Fibroblast of pulmonary artery (primary cell): ENCODE results near the gene SKP1.
A peak's percentile ranks its signal among the peaks of the same experiment; 100 is the strongest.

Source experiments
- DNase-seq: peaks from one replicate; pipeline ENCODE4 v3.0.0-alpha.2; 2010; ENCODE audit warnings: low read depth
- H3K4me3 ChIP-seq: replicated peaks from 2 replicates; pipeline ENCODE4 v1.5.1; 2011; ENCODE audit warnings: low read depth, mild to moderate bottlenecking, control low read depth, low read length, moderate library complexity
- CTCF ChIP-seq: IDR thresholded peaks from 2 replicates; pipeline ENCODE4 v1.5.1; 2011; ENCODE audit warnings: mild to moderate bottlenecking, control low read depth, low read length, inconsistent platforms; ENCODE audit errors: missing control alignments

SKP1 gene

DNA sequence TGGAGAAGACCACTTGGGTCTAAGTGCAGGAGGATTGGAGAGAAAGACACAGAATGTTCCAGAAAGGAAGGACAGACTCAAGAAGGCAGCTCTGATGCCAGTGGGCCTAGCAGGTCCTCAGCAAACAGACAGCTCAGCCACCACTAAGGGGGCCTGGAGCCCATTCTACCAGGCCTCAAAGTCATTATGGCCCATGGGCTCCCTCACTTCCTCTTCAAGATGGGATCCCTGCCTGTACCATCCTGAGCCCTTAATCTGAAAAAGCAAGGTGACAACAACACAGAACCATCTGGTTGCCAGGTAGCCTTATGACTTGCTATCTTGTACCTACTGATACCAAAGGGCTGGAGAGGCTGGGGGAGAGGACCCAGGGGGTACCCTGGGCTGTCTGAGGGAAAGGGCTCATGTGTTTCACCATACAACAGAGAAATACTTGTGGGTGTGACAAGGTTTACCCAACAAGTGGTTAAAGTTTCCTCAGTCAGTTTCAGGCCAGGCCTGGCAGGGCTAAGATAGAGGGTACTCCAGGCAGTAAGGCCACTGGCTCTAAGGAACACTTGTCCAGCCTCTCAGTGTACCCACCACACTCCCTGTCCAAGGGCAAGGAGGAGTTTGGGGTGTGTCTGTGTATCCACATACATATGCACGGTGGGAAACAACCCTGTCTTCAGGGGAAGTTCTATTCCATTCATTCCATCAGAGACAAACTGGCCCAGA, 31.6 kb downstream of the SKP1 start:
- H3K4me3 ChIP-seq, result no peak overlapping the region
- DNase-seq, result no peak
- TF ChIP-seq CTCF, result no peak

DNA sequence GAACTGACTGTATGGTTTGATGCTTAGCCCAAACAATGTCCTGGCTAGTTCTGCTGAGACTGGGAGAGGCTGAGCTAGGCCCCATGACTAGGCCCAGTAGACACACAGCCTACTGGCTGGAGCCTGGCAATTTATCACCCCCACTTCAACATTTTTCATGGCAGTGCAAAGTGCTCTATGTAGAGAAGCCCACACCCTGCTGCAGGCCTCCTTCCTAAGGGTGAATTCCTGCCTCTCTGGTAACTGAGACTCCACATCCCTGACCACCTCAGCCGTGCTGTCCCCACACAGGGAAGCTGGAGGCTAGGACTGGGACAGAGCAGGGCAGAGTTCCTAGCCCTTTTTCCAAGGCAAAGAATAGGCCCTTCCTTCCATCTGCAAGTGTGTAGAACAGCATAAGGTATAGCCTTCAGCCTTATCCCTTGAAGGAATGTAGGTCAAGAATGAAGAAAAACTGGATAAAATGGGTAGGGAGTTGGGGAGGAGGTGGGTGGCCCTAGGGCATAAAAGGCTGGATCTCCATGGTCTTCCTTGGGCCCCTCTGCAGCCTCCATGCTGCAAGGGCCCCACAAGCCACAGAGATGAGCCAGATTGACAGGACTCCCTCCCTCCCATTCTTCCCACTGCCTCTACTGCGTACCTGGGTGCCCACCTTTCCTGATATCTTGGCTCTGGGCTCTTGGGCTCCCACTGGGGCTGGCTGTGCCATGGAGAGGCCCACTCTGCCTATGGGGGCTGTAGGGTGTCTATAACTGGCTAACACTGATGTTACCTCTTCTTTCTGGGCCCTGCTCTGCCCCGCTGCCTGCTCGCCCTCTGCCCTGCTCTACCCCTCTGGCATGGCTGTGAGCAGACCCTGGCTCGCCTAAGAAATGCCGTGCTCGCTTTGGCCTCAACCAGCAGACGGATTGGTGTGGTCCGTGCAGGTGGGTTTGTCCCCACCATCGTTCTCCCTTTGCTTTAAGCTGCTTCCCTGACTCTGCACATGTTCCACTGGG, 32.5 kb downstream of the SKP1 start:
- H3K4me3 ChIP-seq, result no peak overlapping the region
- no peak for DNase-seq
- TF ChIP-seq CTCF, result no peak

GRCh38 chr5:134143431-134143830, 33.3 kb downstream of the SKP1 start:
- TF ChIP-seq CTCF, result no peak
- H3K4me3 ChIP-seq, result no peak overlapping the region
- DNase-seq, result no peak

DNA sequence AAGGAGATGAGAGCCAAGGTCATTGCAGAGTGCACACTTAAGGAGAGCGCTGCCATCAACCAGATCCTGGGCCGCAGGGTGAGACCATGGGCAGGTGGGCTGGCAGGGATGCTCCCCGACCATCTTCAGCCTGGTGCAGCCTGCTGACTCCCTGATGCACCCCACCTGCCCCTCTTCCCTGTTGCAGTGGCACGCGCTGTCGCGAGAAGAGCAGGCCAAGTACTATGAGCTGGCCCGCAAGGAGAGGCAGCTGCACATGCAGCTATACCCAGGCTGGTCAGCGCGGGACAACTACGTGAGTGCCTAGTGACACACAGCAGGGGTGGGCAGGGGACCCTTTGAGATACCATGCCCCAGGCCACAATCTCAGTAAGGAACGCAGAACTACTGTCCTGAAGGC, 33.9 kb downstream of the SKP1 start:
- TF ChIP-seq CTCF, result no peak

DNA sequence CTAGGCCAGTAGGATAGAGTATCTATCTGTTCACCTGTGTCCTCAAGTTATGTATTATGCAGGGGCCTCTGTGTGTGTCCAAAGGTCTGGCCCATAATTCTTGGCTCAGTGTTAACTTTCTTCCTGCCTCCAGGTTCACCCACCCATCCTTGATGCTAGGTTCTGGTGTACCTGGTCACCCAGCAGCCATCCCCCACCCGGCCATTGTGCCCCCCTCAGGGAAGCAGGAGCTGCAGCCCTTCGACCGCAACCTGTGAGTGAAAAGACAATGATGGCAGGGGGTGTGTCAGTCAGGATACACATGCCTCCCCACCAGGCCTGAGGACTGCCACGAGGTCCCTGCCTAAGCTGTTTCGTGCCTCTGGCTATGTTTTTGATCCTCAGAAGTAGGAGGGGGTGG, 34.7 kb downstream of the SKP1 start:
- no peak for TF ChIP-seq CTCF
- H3K4me3 ChIP-seq, result no peak overlapping the region
- DNase-seq, result no peak

More for the DNA sequence above, 33.9 kb downstream of the SKP1 start:
- no peak for DNase-seq
- H3K4me3 ChIP-seq, result no peak overlapping the region

DNA sequence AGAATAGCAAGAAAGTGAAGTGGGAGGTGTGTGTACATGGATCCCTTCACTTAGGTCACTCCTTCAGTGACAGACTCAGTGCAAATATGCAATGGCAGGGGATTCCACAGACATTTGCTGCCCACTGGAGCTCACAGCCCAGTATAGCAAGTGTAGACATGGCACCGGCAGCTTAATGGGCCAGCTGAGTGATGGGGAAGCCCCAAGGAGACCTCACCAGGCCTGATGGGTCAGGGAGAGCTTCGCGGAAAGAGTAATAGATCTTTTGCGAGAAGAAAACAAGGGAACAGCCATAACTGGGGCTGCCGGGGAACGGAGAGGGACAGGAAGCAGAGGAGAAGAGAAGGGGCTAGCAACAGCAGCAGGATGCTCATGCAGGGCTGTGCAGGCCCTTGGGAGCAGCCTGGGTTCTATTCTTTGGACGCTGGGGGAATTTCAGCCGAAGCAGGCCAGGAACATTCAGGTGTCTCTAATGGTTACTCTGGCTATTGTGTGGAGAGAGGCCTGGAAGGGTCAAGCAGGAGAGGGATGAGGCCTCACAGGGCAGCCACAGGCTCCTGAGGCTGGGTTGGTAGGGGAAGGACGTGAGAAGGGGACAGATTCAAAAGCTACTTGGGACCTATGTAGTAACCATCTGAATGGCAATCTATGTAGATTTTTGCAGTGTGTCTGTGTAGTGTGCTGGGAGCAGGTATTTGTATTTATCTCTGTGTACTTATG, 35.3 kb downstream of the SKP1 start:
- H3K4me3 ChIP-seq, result no peak overlapping the region
- TF ChIP-seq CTCF, result peak; percentile 7
- DNase-seq, result no peak
